B cell (primary cell): ENCODE measurements around the gene DOHH. TPM values are rescaled to one million over a fixed set of nuclear protein-coding genes. Genes with fewer than 3 reads are reported as not detected.

Experiments
- ATAC-seq: fragments of 200-7000 bp; cut with Tn5 transposase; one replicate; pipeline ENCODE4 v1.10.0; 2021; ENCODE audit warnings: low read depth, mild to moderate bottlenecking, moderate number of reproducible peaks, moderate library complexity
- CTCF ChIA-PET: fragments of 350-600 bp; sonication (Branson Sonifier 250); formaldehyde crosslinking; loops from one replicate; lab custom pipeline; 2021; ENCODE audit warnings: antibody characterized with exemption, inconsistent platforms; lab: Charles Lee
- POLR2A ChIA-PET: fragments of 350-600 bp; sonication (Branson Sonifier 250); formaldehyde crosslinking; loops from one replicate; lab custom pipeline; 2021; ENCODE audit warnings: antibody characterized with exemption; lab: Charles Lee
- DNase-seq: peaks from one replicate; pipeline ENCODE4 v3.0.0; 2013
- H2AFZ ChIP-seq: 2 replicates; pipeline ENCODE4 v1.6.1; 2012; ENCODE audit warnings: mild to moderate bottlenecking, low read depth, low read length; ENCODE audit not compliant: insufficient read depth, poor library complexity, severe bottlenecking
- H3K27ac ChIP-seq, 2 donors: 1 replicate in 1 of 2; 2 replicates in 1 of 2; pipeline ENCODE4 v1.5.1; 2012 to 2013; ENCODE audit warnings: low read length in 2 of 2, mild to moderate bottlenecking in 2 of 2, moderate library complexity in 1 of 2
- H3K27me3 ChIP-seq, 4 experiments: fragments of 200-600 bp in 1 of 4; sonication (generic) in 1 of 4; replicated peaks in 1 of 4; 1 replicate in 2 of 4; 2 replicates in 2 of 4; pipeline versions ENCODE4 v1.6.1 to v1.7.0; 2013 to 2016; ENCODE audit warnings: low read length in 3 of 4, mild to moderate bottlenecking in 2 of 4, mixed read lengths in 1 of 4, moderate library complexity in 1 of 4; ENCODE audit not compliant: insufficient read depth in 4 of 4, control insufficient read depth in 3 of 4; ENCODE audit errors: control extremely low read depth in 1 of 4
- H3K36me3 ChIP-seq, 2 experiments: replicated peaks in 1 of 2; 1 replicate in 1 of 2; 2 replicates in 1 of 2; pipeline versions ENCODE4 v1.6.1 to v1.7.1; 2013; ENCODE audit warnings: low read length in 1 of 2; ENCODE audit not compliant: insufficient read depth in 2 of 2, control insufficient read depth in 1 of 2; ENCODE audit errors: control extremely low read depth in 1 of 2, extremely low read depth in 1 of 2
- H3K4me1 ChIP-seq, 2 donors: fragments of 200-600 bp in 1 of 2; sonication (generic) in 1 of 2; 1 replicate in 1 of 2; 2 replicates in 1 of 2; pipeline versions ENCODE4 v1.5.1 to v1.6.1; 2013 to 2017; ENCODE audit warnings: low read length in 2 of 2; ENCODE audit not compliant: control insufficient read depth in 2 of 2, insufficient read depth in 2 of 2
- H3K4me2 ChIP-seq: replicated peaks from 2 replicates; pipeline ENCODE3; 2012; ENCODE audit warnings: mild to moderate bottlenecking, low read depth, low read length; ENCODE audit not compliant: poor library complexity, severe bottlenecking
- H3K4me3 ChIP-seq, 5 experiments: fragments of 200-600 bp in 1 of 5; sonication (generic) in 1 of 5; 1 replicate in 3 of 5; 2 replicates in 2 of 5; pipeline versions ENCODE4 v1.5.1 to v1.7.0; 2011 to 2016; ENCODE audit warnings: low read length in 4 of 5, mild to moderate bottlenecking in 4 of 5, low read depth in 2 of 5, control low read depth in 1 of 5, moderate library complexity in 1 of 5; ENCODE audit not compliant: insufficient read depth in 1 of 5; ENCODE audit errors: control extremely low read depth in 1 of 5, extremely low read depth in 1 of 5
- H3K79me2 ChIP-seq: fragments of 200-600 bp; sonication (generic); one replicate; pipeline ENCODE4 v1.6.0; 2016; ENCODE audit warnings: low read length; ENCODE audit not compliant: control insufficient read depth, insufficient read depth
- H3K9ac ChIP-seq: fragments of 200-600 bp; sonication (generic); 2 replicates; pipeline ENCODE4 v1.6.1; 2017; ENCODE audit warnings: mild to moderate bottlenecking, low read length, moderate library complexity
- H3K9me3 ChIP-seq, 3 donors: one replicate each; pipeline versions ENCODE4 v1.6.1 to v1.7.1; 2013; ENCODE audit warnings: low read length in 2 of 3; ENCODE audit not compliant: control insufficient read depth in 2 of 3, insufficient read depth in 1 of 3; ENCODE audit errors: control extremely low read depth in 1 of 3
- H4K20me1 ChIP-seq: 2 replicates; pipeline ENCODE4 v1.6.0; 2012; ENCODE audit warnings: mild to moderate bottlenecking, low read length; ENCODE audit not compliant: insufficient read depth, control insufficient read depth, poor library complexity, severe bottlenecking
- H3K27ac Mint-ChIP-seq: one replicate; pipeline ENCODE4 v1.8.0; 2021; ENCODE audit warnings: mixed read lengths
- H3K27me3 Mint-ChIP-seq: one replicate; pipeline ENCODE4 v1.8.0; 2021; ENCODE audit warnings: mixed read lengths
- H3K4me1 Mint-ChIP-seq: one replicate; pipeline ENCODE4 v1.8.0; 2021; ENCODE audit warnings: mixed read lengths
- H3K4me3 Mint-ChIP-seq: one replicate; pipeline ENCODE4 v1.8.0; 2021; ENCODE audit warnings: mixed read lengths
- H3K9me3 Mint-ChIP-seq: one replicate; pipeline ENCODE4 v1.8.0; 2022; ENCODE audit warnings: mixed read lengths; ENCODE audit not compliant: insufficient read depth
- CTCF ChIP-seq: fragments of 200-600 bp; IDR thresholded peaks from one replicate; pipeline ENCODE4 v1.8.0; 2022; ENCODE audit warnings: antibody characterized with exemption, mild to moderate bottlenecking
- EZH2 ChIP-seq: IDR thresholded peaks from 2 replicates; pipeline ENCODE4 v1.6.1; 2012; ENCODE audit warnings: borderline replicate concordance, low read depth, mild to moderate bottlenecking, moderate library complexity, low read length; ENCODE audit not compliant: insufficient read depth, poor library complexity, severe bottlenecking
- WGBS: methylation state at CpG from one replicate; pipeline ENCODE4 v1.1.5; 2013; ENCODE audit warnings: missing lambda C conversion rate; ENCODE audit not compliant: insufficient coverage; 5-methylcytosine and 5-hydroxymethylcytosine counted together
- intact Hi-C: fragments of 100-400 bp; cut with micrococcal nuclease; formaldehyde crosslinking; loops from one replicate; pipeline ENCODE4 v1.10.0; 2022
- polyA plus RNA-seq: library from polyadenylated mRNA; depleted of rRNA; stranded (reverse); fragments of >200 nt; gene quantifications from 2 replicates; pipeline ENCODE4 v1.2.3, GENCODE V29; 2012
- total RNA-seq, 2 donors: library from RNA; stranded (reverse); fragments of 120-200 nt in 1 of 2; gene quantifications; 1 replicate in 1 of 2; 2 replicates in 1 of 2; pipeline versions ENCODE4 v1.2.3 to v1.2.4, GENCODE V29; 2013 to 2022

Gene DOHH
- total and polyA plus RNA-seq, 2 donors (not counting 1 experiment from before 2014, with no cell fraction given), result 6.6 to 8.6 TPM

GRCh38 chr19:3492919-3493318 is 7.6 kb downstream of the DOHH start:
- TF ChIP-seq EZH2 (no peak), CTCF (no peak)
- no peak for ATAC-seq
- no peak overlapping the region for H2AFZ ChIP-seq
- Mint-ChIP-seq H3K27ac (no peak overlapping the region), H3K4me1 (peaks cover 1% of the 10 kb centered on the region), H3K4me3 (no peak overlapping the region), H3K27me3 (no peaks in the 10 kb centered on the region), H3K9me3 (no peaks in the 10 kb centered on the region)
- no peaks in the 10 kb centered on the region for H3K27me3 ChIP-seq
- peaks cover 0 to 34% of the 10 kb centered on the region in 2 experiments for H3K36me3 ChIP-seq
- no peak for DNase-seq
- H3K4me3 ChIP-seq, result no peak overlapping the region
- H4K20me1 ChIP-seq, result no peaks in the 10 kb centered on the region
- no peak overlapping the region for H3K4me2 ChIP-seq
- H3K4me1 ChIP-seq, result no peaks in the 10 kb centered on the region
- no peak overlapping the region for H3K27ac ChIP-seq
- H3K9ac ChIP-seq, result no peak overlapping the region
- H3K9me3 ChIP-seq, result no peaks in the 10 kb centered on the region
- POLR2A ChIA-PET, result no interaction called here
- CTCF ChIA-PET, result no interaction called here
- WGBS, result 98% methylated on average over 12 of the region's 16 CpGs
- intact Hi-C loops, result no loop called here
- H3K79me2 ChIP-seq, result peaks cover 11% of the 10 kb centered on the region

GRCh38 chr19:3492131-3492839 is 8.2 kb downstream of the DOHH start:
- 97% methylated on average over 45 of the region's 45 CpGs for WGBS
- Histone ChIP-seq H3K27ac (no peak overlapping the region), H3K36me3 (peaks cover 0 to 34% of the 10 kb centered on the region in 2 experiments), H3K4me3 (no peak overlapping the region), H2AFZ (no peak overlapping the region), H3K9me3 (no peaks in the 10 kb centered on the region), H3K27me3 (no peaks in the 10 kb centered on the region), H4K20me1 (no peaks in the 10 kb centered on the region), H3K79me2 (peaks cover 4% of the 10 kb centered on the region), H3K4me1 (no peaks in the 10 kb centered on the region), H3K9ac (no peak overlapping the region), H3K4me2 (no peak overlapping the region)
- Mint-ChIP-seq H3K9me3 (no peaks in the 10 kb centered on the region), H3K27me3 (no peaks in the 10 kb centered on the region), H3K4me3 (no peak overlapping the region), H3K27ac (no peak overlapping the region), H3K4me1 (no peaks in the 10 kb centered on the region)
- DNase-seq, result no peak
- intact Hi-C loops, result no loop called here
- ChIA-PET POLR2A (interaction anchor here (0.6 kb wide), 1 partner anchor 8 kb away, joined by 6 read pairs; no protein-coding TSS in a partner anchor), CTCF (interaction anchor here (1.4 kb wide), 1 partner anchor 19 kb away, joined by 3 read pairs; no protein-coding TSS in a partner anchor)
- ATAC-seq, result no peak
- TF ChIP-seq CTCF, result no peak
- no peak for TF ChIP-seq EZH2
